VCaP (cell line): ENCODE data around the gene VPS33A.

Experiments used
- H3K27ac ChIP-seq: fragments of 450-650 bp; 2 replicates; pipeline ENCODE4 v1.5.1; 2017
- CTCF ChIP-seq: fragments of 450-650 bp; conservative IDR thresholded peaks from 2 replicates; pipeline ENCODE4 v1.5.1; 2017; ENCODE audit warnings: mild to moderate bottlenecking, moderate library complexity

The VPS33A gene

GRCh38 chr12:122266230-122266901 lies at the start of gene VPS33A:
Gene VPS33A, minus strand, starts transcription at chr12:122266494. Its CDS starts 86 bp downstream, at chr12:122266408.
- no peak for TF ChIP-seq CTCF
- peak within 1 kb of the TSS; percentile 91 for H3K27ac ChIP-seq

GRCh38 chr12:122312926-122313325 lies 46.6 kb upstream of the VPS33A start:
- TF ChIP-seq CTCF: no peak
- H3K27ac ChIP-seq: no peak overlapping the region

GRCh38 chr12:122311696-122312095 lies 45.4 kb upstream of the VPS33A start:
- no peak overlapping the region for H3K27ac ChIP-seq
- no peak for TF ChIP-seq CTCF

GRCh38 chr12:122310626-122311333 lies 44.5 kb upstream of the VPS33A start:
- no peak for TF ChIP-seq CTCF
- H3K27ac ChIP-seq: no peak overlapping the region

- TF ChIP-seq CTCF: no peak
- no peak overlapping the region for H3K27ac ChIP-seq
Observed at GRCh38 chr12:122309564-122310121, 43.3 kb upstream of the VPS33A start.

- TF ChIP-seq CTCF: no peak
- no peak overlapping the region for H3K27ac ChIP-seq
Observed at GRCh38 chr12:122308811-122309210, 42.5 kb upstream of the VPS33A start.

GRCh38 chr12:122306407-122306806 lies 40.1 kb upstream of the VPS33A start:
- no peak for TF ChIP-seq CTCF
- H3K27ac ChIP-seq: peak overlapping the region; percentile 83
